Neural progenitor cell (in vitro differentiated cells): ENCODE measurements around the gene BACH1.

Experiments used
- EZH2 ChIP-seq: fragments of 200-600 bp; sonication (generic); IDR thresholded peaks from 2 replicates; pipeline ENCODE4 v1.6.1; 2017; ENCODE audit warnings: antibody characterized with exemption, mild to moderate bottlenecking, moderate library complexity
- TF ChIP-seq, protein P1 (sequence below): fragments of 200-600 bp; sonication (generic); IDR thresholded peaks from 2 replicates; pipeline ENCODE4 v1.5.1; 2017; ENCODE audit warnings: antibody characterized with exemption, mild to moderate bottlenecking

DNA sequence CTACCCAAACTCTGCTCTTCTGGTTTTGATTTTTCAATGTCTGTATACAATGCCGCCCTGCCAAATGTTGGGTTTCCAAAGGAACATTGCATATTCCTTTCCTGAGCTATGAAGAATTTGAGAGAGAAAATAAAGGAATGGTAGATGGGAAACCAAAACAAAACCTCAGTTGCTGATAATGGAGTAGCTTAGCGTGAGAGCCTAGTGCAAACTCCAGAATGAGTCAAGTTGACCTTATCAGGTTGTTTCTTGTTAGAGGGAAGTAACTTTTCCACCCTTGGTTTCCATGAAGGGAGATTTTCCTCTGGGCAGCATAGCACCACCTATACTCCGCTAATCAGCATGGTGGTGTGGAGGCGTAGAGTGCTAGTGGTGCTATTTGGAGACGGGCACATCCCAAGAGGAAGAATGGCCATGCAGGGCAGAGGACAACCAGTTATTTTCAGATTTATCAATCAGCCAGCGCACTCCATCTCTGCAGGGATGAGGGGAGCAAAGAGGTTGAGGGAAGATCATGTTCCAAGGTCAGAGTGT lies 51.6 kb downstream of the BACH1 start:
- TF ChIP-seq, protein P1, sequence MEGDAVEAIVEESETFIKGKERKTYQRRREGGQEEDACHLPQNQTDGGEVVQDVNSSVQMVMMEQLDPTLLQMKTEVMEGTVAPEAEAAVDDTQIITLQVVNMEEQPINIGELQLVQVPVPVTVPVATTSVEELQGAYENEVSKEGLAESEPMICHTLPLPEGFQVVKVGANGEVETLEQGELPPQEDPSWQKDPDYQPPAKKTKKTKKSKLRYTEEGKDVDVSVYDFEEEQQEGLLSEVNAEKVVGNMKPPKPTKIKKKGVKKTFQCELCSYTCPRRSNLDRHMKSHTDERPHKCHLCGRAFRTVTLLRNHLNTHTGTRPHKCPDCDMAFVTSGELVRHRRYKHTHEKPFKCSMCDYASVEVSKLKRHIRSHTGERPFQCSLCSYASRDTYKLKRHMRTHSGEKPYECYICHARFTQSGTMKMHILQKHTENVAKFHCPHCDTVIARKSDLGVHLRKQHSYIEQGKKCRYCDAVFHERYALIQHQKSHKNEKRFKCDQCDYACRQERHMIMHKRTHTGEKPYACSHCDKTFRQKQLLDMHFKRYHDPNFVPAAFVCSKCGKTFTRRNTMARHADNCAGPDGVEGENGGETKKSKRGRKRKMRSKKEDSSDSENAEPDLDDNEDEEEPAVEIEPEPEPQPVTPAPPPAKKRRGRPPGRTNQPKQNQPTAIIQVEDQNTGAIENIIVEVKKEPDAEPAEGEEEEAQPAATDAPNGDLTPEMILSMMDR, result no peak
- TF ChIP-seq EZH2, result no peak
